HG02981 (cell line): Measurements from ENCODE around the gene SORCS1.

ENCODE experiments used
- ATAC-seq: cut with Tn5 transposase; IDR thresholded peaks from one replicate; pipeline ENCODE4 v1.9.1; 2021; ENCODE audit warnings: mild to moderate bottlenecking, moderate library complexity; ENCODE audit not compliant: unreplicated experiment

The SORCS1 gene

GRCh38 chr10:106911096-106911495 lies 253.4 kb downstream of the SORCS1 start:
- ATAC-seq: no peak

GRCh38 chr10:106910666-106911065 lies 253.8 kb downstream of the SORCS1 start:
- ATAC-seq: no peak

- ATAC-seq: no peak
These were observed 256.3 kb downstream of the SORCS1 start for GRCh38 chr10:106908225-106908624.

- ATAC-seq: no peak
These were observed 260.3 kb downstream of the SORCS1 start for GRCh38 chr10:106904209-106904608.

- no peak for ATAC-seq
These were observed 261.3 kb downstream of the SORCS1 start for GRCh38 chr10:106903180-106903579.

GRCh38 chr10:106900016-106900652 lies 264.4 kb downstream of the SORCS1 start:
- ATAC-seq: no peak

- no peak for ATAC-seq
These were observed 266.1 kb downstream of the SORCS1 start for GRCh38 chr10:106898446-106898845.

- ATAC-seq: no peak
These were observed 266.8 kb downstream of the SORCS1 start for GRCh38 chr10:106897719-106898118.

GRCh38 chr10:106894692-106895091 lies 269.8 kb downstream of the SORCS1 start:
- no peak for ATAC-seq

GRCh38 chr10:106877574-106877973 lies 286.9 kb downstream of the SORCS1 start:
- ATAC-seq: no peak

GRCh38 chr10:106874604-106874889 lies 290.0 kb downstream of the SORCS1 start:
- no peak for ATAC-seq

- ATAC-seq: peak; percentile 50
These were observed 290.5 kb downstream of the SORCS1 start for GRCh38 chr10:106873770-106874603.

- ATAC-seq: peak; percentile 54
These were observed 292.3 kb downstream of the SORCS1 start for GRCh38 chr10:106872176-106872575.

GRCh38 chr10:106866244-106866845 lies 298.2 kb downstream of the SORCS1 start:
- ATAC-seq: peak; percentile 38

- ATAC-seq: no peak
These were observed 300.5 kb downstream of the SORCS1 start for GRCh38 chr10:106864031-106864430.

GRCh38 chr10:106863549-106863948 lies 301.0 kb downstream of the SORCS1 start:
- ATAC-seq: no peak

GRCh38 chr10:106859892-106860652 lies 304.4 kb downstream of the SORCS1 start:
- no peak for ATAC-seq

- no peak for ATAC-seq
These were observed 306.8 kb downstream of the SORCS1 start for GRCh38 chr10:106857728-106858127.

- ATAC-seq: no peak
These were observed 307.3 kb downstream of the SORCS1 start for GRCh38 chr10:106857213-106857612.

GRCh38 chr10:106836933-106837663 lies 327.4 kb downstream of the SORCS1 start:
- peak; percentile 96 for ATAC-seq

GRCh38 chr10:106832846-106833245 lies 331.7 kb downstream of the SORCS1 start:
- no peak for ATAC-seq
